Upper lobe of left lung (tissue), 6 donors: ENCODE measurements around the gene SMOC2. TPM values are rescaled to one million over a fixed set of nuclear protein-coding genes. Genes with fewer than 3 reads are reported as not detected.
"Not testable (repeated sequence)": the region's sequence is repeated elsewhere in the genome, so short reads cannot be mapped to it uniquely, and the experiment has no call there.

Source experiments
- ATAC-seq, 2 donors: fragments of 200-7000 bp; cut with Tn5 transposase; one replicate each; pipeline ENCODE4 v1.9.1; 2022; ENCODE audit warnings: mild to moderate bottlenecking in 2 of 2, moderate library complexity in 2 of 2; ENCODE audit not compliant: low FRiP score in 2 of 2
- DNase-seq, 2 donors: peaks; one replicate each; pipeline ENCODE4 v3.0.0-alpha.2; 2019 to 2020
- H3K27ac ChIP-seq, 4 donors: fragments of 200-600 bp; sonication (generic); one replicate each; pipeline ENCODE4 v1.5.1; 2016 to 2019
- H3K27me3 ChIP-seq, 4 donors: fragments of 200-600 bp; sonication (generic); one replicate each; pipeline ENCODE4 v1.5.1; 2017 to 2019
- H3K36me3 ChIP-seq, 4 donors: fragments of 200-600 bp; sonication (generic); one replicate each; pipeline ENCODE4 v1.5.1; 2016 to 2019
- H3K4me1 ChIP-seq, 4 donors: fragments of 200-600 bp; sonication (generic); one replicate each; pipeline ENCODE4 v1.5.1; 2018 to 2019
- H3K4me3 ChIP-seq, 4 donors: fragments of 200-600 bp; sonication (generic); one replicate each; pipeline ENCODE4 v1.5.1; 2017 to 2019; ENCODE audit warnings: mild to moderate bottlenecking in 2 of 4, moderate library complexity in 1 of 4
- H3K9me3 ChIP-seq, 4 donors: fragments of 200-600 bp; sonication (generic); one replicate each; pipeline ENCODE4 v1.5.1; 2018 to 2019
- EP300 ChIP-seq, 4 donors: sonication (generic); formaldehyde crosslinking; IDR thresholded peaks; one replicate each; pipeline ENCODE4 v1.5.1; 2017; ENCODE audit warnings: antibody characterized with exemption in 4 of 4, control low read depth in 2 of 4
- POLR2A ChIP-seq, 4 donors: fragments of 450-650 bp; IDR thresholded peaks; one replicate each; pipeline ENCODE4 v1.5.1; 2016 to 2017; ENCODE audit warnings: antibody characterized with exemption in 4 of 4, mild to moderate bottlenecking in 2 of 4
- POLR2AphosphoS5 ChIP-seq, 2 donors: sonication (generic); formaldehyde crosslinking; IDR thresholded peaks; one replicate each; pipeline ENCODE4 v1.5.1; 2017; ENCODE audit warnings: antibody characterized with exemption in 2 of 2
- WGBS, 2 donors: methylation state at CpG; one replicate each; pipeline ENCODE4 v1.1.5; 2017 to 2018; 5-methylcytosine and 5-hydroxymethylcytosine counted together
- total RNA-seq, 6 donors: library from RNA; depleted of rRNA in 4 of 6; stranded (reverse); fragments of >200 nt in 4 of 6; gene quantifications; one replicate each; pipeline versions ENCODE4 v1.1.0 to v1.2.1, GENCODE V29; 2016 to 2021
- TF ChIP-seq, protein P1 (sequence below), 6 experiments: fragments of 450-650 bp in 4 of 6; fragments of 200-600 bp in 2 of 6; sonication (generic) in 2 of 6; IDR thresholded peaks; one replicate each; pipeline ENCODE4 v1.5.1; 2016 to 2019; ENCODE audit warnings: antibody characterized with exemption in 6 of 6
- donor health status: DM: no; HTN: no; CAD: no; lungs with moderate emphysema.
- donor health status: DM: no; HTN: yes; CAD: no; lungs with severe emphysema.

Gene SMOC2
- total RNA-seq, 6 donors from 2014 or later: 1.0 to 18.9 (median 5.0) TPM

DNA sequence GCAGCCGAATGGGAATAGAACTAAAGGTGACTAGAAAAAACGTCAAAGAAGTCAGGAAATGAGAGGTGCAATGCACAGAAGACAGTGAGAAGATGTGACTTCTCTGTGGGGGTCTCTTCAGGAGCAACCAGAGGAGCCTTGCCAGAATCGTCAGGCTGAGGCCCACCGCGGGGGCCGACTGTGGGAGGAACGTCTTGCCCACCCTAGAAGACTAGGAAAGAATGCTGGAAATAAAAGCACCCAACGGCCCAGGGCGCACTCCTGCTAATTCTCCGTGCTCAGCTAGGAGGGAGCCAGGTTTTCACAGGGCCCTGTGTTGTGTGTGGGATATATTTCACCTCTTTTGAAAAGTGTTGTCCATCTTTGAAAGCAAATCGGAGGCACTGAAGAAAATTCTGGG, 129.2 kb downstream of the SMOC2 start:
- WGBS, 2 donors: 77 to 82% methylated on average over 11 of the region's 11 CpGs
- Histone ChIP-seq H3K9me3 (no peaks in the 10 kb centered on the region), H3K27me3 (no peaks in the 10 kb centered on the region), H3K36me3 (no peaks in the 10 kb centered on the region), H3K4me1 (peaks cover 0 to under 1% (median 0%) of the 10 kb centered on the region in 4 donors), H3K4me3 (no peak overlapping the region), H3K27ac (no peak overlapping the region)
- ATAC-seq (no peak), DNase-seq (no peak)
- TF ChIP-seq POLR2AphosphoS5 (IDR thresholded peaks at IDR 0.05) (no peak), EP300 (IDR thresholded peaks at IDR 0.05) (no peak), POLR2A (IDR thresholded peaks at IDR 0.05) (no peak)
- TF ChIP-seq, protein P1, sequence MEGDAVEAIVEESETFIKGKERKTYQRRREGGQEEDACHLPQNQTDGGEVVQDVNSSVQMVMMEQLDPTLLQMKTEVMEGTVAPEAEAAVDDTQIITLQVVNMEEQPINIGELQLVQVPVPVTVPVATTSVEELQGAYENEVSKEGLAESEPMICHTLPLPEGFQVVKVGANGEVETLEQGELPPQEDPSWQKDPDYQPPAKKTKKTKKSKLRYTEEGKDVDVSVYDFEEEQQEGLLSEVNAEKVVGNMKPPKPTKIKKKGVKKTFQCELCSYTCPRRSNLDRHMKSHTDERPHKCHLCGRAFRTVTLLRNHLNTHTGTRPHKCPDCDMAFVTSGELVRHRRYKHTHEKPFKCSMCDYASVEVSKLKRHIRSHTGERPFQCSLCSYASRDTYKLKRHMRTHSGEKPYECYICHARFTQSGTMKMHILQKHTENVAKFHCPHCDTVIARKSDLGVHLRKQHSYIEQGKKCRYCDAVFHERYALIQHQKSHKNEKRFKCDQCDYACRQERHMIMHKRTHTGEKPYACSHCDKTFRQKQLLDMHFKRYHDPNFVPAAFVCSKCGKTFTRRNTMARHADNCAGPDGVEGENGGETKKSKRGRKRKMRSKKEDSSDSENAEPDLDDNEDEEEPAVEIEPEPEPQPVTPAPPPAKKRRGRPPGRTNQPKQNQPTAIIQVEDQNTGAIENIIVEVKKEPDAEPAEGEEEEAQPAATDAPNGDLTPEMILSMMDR (IDR thresholded peaks at IDR 0.05): no peak

DNA sequence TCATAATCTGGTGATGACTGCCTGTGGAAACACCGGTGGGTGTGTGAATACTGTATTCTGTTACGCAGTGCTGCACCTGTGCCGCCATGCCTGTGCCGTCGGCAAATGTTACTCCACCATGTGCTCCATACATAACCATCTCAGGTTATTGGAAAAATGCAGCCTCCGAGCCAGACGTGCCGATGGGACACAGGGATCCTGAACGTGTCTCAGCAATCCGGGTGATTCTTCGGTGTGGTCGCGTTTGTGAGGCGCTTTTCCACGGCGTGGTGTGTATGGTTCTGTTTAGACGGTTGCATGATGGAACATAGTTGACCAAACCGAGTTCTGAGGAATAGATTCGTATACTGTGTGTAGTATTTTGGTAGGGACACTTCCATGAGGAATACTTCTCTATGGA, 130.3 kb downstream of the SMOC2 start:
- Histone ChIP-seq H3K4me1 (peaks cover 0 to 5% (median 0%) of the 10 kb centered on the region in 4 donors), H3K27ac (no peak overlapping the region), H3K4me3 (no peak overlapping the region), H3K36me3 (no peaks in the 10 kb centered on the region), H3K27me3 (no peaks in the 10 kb centered on the region), H3K9me3 (no peaks in the 10 kb centered on the region)
- 94 to 95% methylated on average over 19 of the region's 19 CpGs for WGBS, 2 donors
- ATAC-seq (no peak), DNase-seq (no peak)
- TF ChIP-seq POLR2A (IDR thresholded peaks at IDR 0.05) (no peak), POLR2AphosphoS5 (IDR thresholded peaks at IDR 0.05) (no peak), EP300 (IDR thresholded peaks at IDR 0.05) (no peak)
- TF ChIP-seq, protein P1 (IDR thresholded peaks at IDR 0.05): no peak

DNA sequence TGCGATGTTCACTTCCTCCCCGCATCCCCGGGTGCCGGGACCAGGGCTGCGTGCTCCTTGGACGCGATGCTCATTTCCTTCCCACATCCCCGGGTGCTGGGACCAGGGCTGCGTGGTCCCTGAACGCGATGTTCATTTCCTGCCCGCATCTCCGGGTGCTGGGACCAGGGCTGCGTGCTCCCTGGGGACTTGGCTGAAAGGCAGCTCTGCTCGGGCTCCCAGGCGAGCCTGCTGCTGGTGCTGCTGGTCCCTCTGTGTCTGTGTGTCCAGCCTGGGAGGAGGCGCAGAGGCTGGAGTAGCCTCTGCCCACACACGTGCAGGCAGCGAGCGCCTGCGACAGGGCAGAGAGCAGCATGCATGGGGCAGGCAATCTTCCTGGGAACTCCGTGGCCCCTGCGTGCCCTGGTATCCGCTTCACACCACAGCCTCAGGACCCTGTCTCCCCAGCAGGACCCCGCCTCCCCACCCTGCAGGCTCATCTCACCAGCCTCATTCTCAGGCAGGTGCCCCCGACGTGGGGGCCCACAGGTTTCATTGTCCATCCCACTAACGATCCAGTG, 132.4 kb downstream of the SMOC2 start:
- not testable (repeated sequence) for H3K4me1 ChIP-seq, DNase-seq, ATAC-seq, H3K27me3 ChIP-seq, H3K36me3 ChIP-seq, H3K9me3 ChIP-seq, H3K4me3 ChIP-seq, H3K27ac ChIP-seq
- 85 to 89% methylated on average over 20 to 23 of the region's 28 CpGs for WGBS, 2 donors

DNA sequence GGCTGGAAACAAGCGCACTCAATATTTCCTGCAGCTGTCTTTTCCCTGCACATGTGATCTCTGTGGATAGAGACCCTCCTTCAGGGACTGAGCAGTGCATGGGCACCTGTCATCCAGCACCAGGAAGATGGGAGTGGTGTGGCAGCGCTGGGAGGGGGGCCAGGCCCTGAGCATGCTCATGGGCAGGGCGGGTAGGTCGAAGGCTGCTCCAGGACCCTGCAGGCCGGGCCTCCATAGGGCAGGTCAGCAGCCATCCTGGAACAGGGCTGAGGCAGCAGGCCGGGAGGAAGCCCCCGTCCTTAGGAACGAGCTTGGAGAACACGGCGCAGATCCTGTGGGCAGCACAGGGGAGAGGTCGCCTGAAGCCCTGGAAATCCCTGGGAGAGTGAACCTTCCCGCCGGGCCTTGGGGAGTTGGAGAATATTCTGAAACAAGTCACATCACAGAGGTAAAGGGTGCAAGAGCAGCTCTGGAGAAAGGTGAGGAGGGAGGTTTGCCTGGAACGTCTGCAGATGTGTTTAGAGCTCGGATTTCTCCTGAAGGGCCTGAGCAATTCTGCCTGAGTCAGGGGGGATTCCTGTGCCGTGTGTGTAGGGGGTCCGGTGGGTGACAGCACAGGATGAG, 133.2 kb downstream of the SMOC2 start:
- ATAC-seq (peak; percentile 4 to 42), DNase-seq (peak in 1 of 2 donors; percentile 69)
- no peaks in the 10 kb centered on the region for H3K9me3 ChIP-seq
- WGBS, 2 donors: 81 to 87% methylated on average over 16 to 17 of the region's 17 CpGs
- H3K36me3 ChIP-seq: no peaks in the 10 kb centered on the region
- no peaks in the 10 kb centered on the region for H3K27me3 ChIP-seq
- H3K27ac ChIP-seq: no peak overlapping the region
- no peak overlapping the region for H3K4me3 ChIP-seq
- TF ChIP-seq POLR2AphosphoS5 (IDR thresholded peaks at IDR 0.05) (no peak), POLR2A (IDR thresholded peaks at IDR 0.05) (no peak)
- TF ChIP-seq, protein P1 (IDR thresholded peaks at IDR 0.05): no peak
- peaks cover 0 to 5% (median 0%) of the 10 kb centered on the region in 4 donors for H3K4me1 ChIP-seq

DNA sequence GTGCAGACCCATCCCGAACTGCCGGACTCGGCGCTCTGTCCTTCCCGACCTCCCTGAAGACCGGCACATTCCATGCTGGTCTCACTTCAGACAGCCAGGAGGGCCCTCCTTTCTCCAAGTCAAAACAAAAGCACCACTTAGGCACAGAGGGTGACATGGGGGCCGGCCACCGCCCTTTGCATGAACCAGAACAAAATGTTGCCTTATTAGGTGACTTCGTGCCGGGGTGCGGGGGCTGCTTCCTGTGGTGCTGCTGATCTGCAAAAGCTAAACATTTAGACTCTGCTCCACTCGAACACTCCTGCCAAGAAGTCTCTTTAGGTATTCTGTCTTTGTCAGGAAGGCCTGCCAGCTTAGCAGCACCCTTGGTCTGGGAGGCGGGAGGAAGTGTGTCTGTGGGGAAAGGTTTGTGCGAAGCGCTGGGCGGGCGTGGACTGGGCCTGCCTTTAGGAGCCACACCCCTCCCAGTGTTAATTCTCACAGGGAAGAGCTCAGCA, 133.8 kb downstream of the SMOC2 start:
- Histone ChIP-seq H3K27me3 (no peaks in the 10 kb centered on the region), H3K4me3 (no peak overlapping the region), H3K36me3 (no peaks in the 10 kb centered on the region), H3K27ac (no peak overlapping the region), H3K4me1 (peaks cover 0 to 5% (median 0%) of the 10 kb centered on the region in 4 donors), H3K9me3 (no peaks in the 10 kb centered on the region)
- ATAC-seq (peak; percentile 74 to 80), DNase-seq (peak in 1 of 2 donors; percentile 48)
- TF ChIP-seq EP300 (IDR thresholded peaks at IDR 0.05) (no peak), POLR2AphosphoS5 (IDR thresholded peaks at IDR 0.05) (no peak), POLR2A (IDR thresholded peaks at IDR 0.05) (no peak)
- TF ChIP-seq, protein P1 (IDR thresholded peaks at IDR 0.05): no peak
- WGBS, 2 donors: 41 to 61% methylated on average over 8 to 12 of the region's 17 CpGs
